H9 (cell line): ENCODE data around the gene PRSS8. TPM values are rescaled to one million over a fixed set of nuclear protein-coding genes. Genes with fewer than 3 reads are reported as not detected.

Experiments
- DNase-seq: peaks from one replicate; pipeline ENCODE4 v3.0.0-alpha.2; 2017
- H2AFZ ChIP-seq: one replicate; pipeline ENCODE4 v1.6.1; 2013; ENCODE audit warnings: mild to moderate bottlenecking, low read length, control low read depth, moderate library complexity
- H2AK5ac ChIP-seq: 2 replicates; pipeline ENCODE4 v1.6.1; 2013; ENCODE audit warnings: low read length, control low read depth, mixed read lengths; ENCODE audit not compliant: insufficient read length
- H2BK120ac ChIP-seq: one replicate; pipeline ENCODE4 v1.6.1; 2013; ENCODE audit warnings: low read depth, mild to moderate bottlenecking, low read length, control low read depth, inconsistent platforms; ENCODE audit not compliant: poor library complexity, severe bottlenecking
- H2BK12ac ChIP-seq: 2 replicates; pipeline ENCODE4 v1.6.1; 2013; ENCODE audit warnings: low read length, control low read depth, mixed read lengths, low read depth; ENCODE audit not compliant: insufficient read length
- H2BK15ac ChIP-seq: 2 replicates; pipeline ENCODE4 v1.6.1; 2013; ENCODE audit warnings: low read depth, low read length, control low read depth
- H2BK20ac ChIP-seq: one replicate; pipeline ENCODE4 v1.6.1; 2013; ENCODE audit warnings: low read depth, mild to moderate bottlenecking, low read length, control low read depth, inconsistent platforms; ENCODE audit not compliant: poor library complexity, severe bottlenecking
- H2BK5ac ChIP-seq: 2 replicates; pipeline ENCODE4 v1.6.1; 2013; ENCODE audit warnings: low read length, control low read depth, mixed read lengths; ENCODE audit not compliant: insufficient read length
- H3K14ac ChIP-seq: 2 replicates; pipeline ENCODE4 v1.6.1; 2013; ENCODE audit warnings: low read length, control low read depth; ENCODE audit not compliant: insufficient read depth
- H3K18ac ChIP-seq: 2 replicates; pipeline ENCODE4 v1.6.1; 2013; ENCODE audit warnings: low read depth, mild to moderate bottlenecking, mixed read lengths, low read length, control low read depth; ENCODE audit not compliant: insufficient read length
- H3K23ac ChIP-seq: 2 replicates; pipeline ENCODE4 v1.6.1; 2013; ENCODE audit warnings: low read length, control low read depth, mixed read lengths, low read depth; ENCODE audit not compliant: insufficient read length
- H3K23me2 ChIP-seq: 2 replicates; pipeline ENCODE4 v1.6.1; 2013; ENCODE audit warnings: low read depth, mild to moderate bottlenecking, mixed read lengths, low read length, control low read depth; ENCODE audit not compliant: insufficient read length, poor library complexity, severe bottlenecking
- H3K27ac ChIP-seq: 2 replicates; pipeline ENCODE4 v1.5.1; 2013; ENCODE audit warnings: low read length, control low read depth, mixed read lengths, low read depth; ENCODE audit not compliant: insufficient read length
- H3K27me3 ChIP-seq: 2 replicates; pipeline ENCODE4 v1.6.1; 2013; ENCODE audit warnings: low read length, control low read depth, inconsistent platforms; ENCODE audit not compliant: insufficient read depth
- H3K4ac ChIP-seq: 2 replicates; pipeline ENCODE4 v1.6.1; 2013; ENCODE audit warnings: low read depth, mild to moderate bottlenecking, control low read depth, inconsistent platforms, low read length, moderate library complexity
- H3K4me1 ChIP-seq: 2 replicates; pipeline ENCODE4 v1.6.1; 2013; ENCODE audit warnings: low read length, control low read depth, inconsistent platforms; ENCODE audit not compliant: insufficient read depth
- H3K4me2 ChIP-seq: 2 replicates; pipeline ENCODE4 v1.6.1; 2013; ENCODE audit warnings: low read length, control low read depth, mixed read lengths; ENCODE audit not compliant: insufficient read length, insufficient read depth
- H3K56ac ChIP-seq: 2 replicates; pipeline ENCODE4 v1.6.1; 2013; ENCODE audit warnings: low read depth, mild to moderate bottlenecking, mixed read lengths, low read length, control low read depth; ENCODE audit not compliant: insufficient read length
- H3K79me1 ChIP-seq: 2 replicates; pipeline ENCODE4 v1.6.1; 2013; ENCODE audit warnings: low read depth, mild to moderate bottlenecking, moderate library complexity, low read length, control low read depth, inconsistent platforms; ENCODE audit not compliant: insufficient read depth, poor library complexity, severe bottlenecking
- H3K79me2 ChIP-seq: 2 replicates; pipeline ENCODE4 v1.6.1; 2013; ENCODE audit warnings: low read length, control low read depth, inconsistent platforms; ENCODE audit not compliant: insufficient read depth
- H3K9ac ChIP-seq: 2 replicates; pipeline ENCODE4 v1.6.1; 2013; ENCODE audit warnings: low read length, control low read depth, mixed read lengths; ENCODE audit not compliant: insufficient read length; ENCODE audit errors: extremely low read depth
- H3K9me3 ChIP-seq: one replicate; pipeline ENCODE4 v1.6.1; 2013; ENCODE audit warnings: low read depth, low read length, inconsistent platforms; ENCODE audit not compliant: control insufficient read depth
- H3T11ph ChIP-seq: one replicate; pipeline ENCODE4 v1.6.1; 2013; ENCODE audit warnings: mild to moderate bottlenecking, low read length, control low read depth, inconsistent platforms
- H4K20me1 ChIP-seq: one replicate; pipeline ENCODE4 v1.6.1; 2013; ENCODE audit not compliant: control insufficient read depth, insufficient read length, insufficient read depth
- H4K5ac ChIP-seq: 2 replicates; pipeline ENCODE4 v1.6.1; 2013; ENCODE audit warnings: low read depth, mild to moderate bottlenecking, mixed read lengths, low read length, control low read depth; ENCODE audit not compliant: insufficient read length
- H4K8ac ChIP-seq: replicated peaks from 2 replicates; pipeline ENCODE4 v1.6.1; 2013; ENCODE audit warnings: low read length, control low read depth, mixed read lengths, low read depth; ENCODE audit not compliant: insufficient read length
- H4K91ac ChIP-seq: 2 replicates; pipeline ENCODE4 v1.6.1; 2013; ENCODE audit warnings: low read depth, mild to moderate bottlenecking, moderate library complexity, mixed read lengths, low read length, control low read depth; ENCODE audit not compliant: insufficient read length
- H3K27ac Mint-ChIP-seq, 3 experiments: 2 replicates in 2 of 3; 3 replicates in 1 of 3; pipeline ENCODE4 v1.8.0; 2020 to 2021; ENCODE audit warnings: mixed read lengths in 3 of 3, mild to moderate bottlenecking in 1 of 3, moderate library complexity in 1 of 3
- H3K27me3 Mint-ChIP-seq: 2 replicates; pipeline ENCODE4 v1.8.0; 2021; ENCODE audit warnings: low read depth, mild to moderate bottlenecking, moderate library complexity, mixed read lengths
- H3K36me3 Mint-ChIP-seq, 3 experiments: 2 replicates in 2 of 3; 3 replicates in 1 of 3; pipeline ENCODE4 v1.8.0; 2020 to 2021; ENCODE audit warnings: low read depth in 3 of 3, mixed read lengths in 3 of 3; ENCODE audit not compliant: insufficient read depth in 1 of 3
- H3K4me1 Mint-ChIP-seq, 2 experiments: 2 replicates each; pipeline ENCODE4 v1.8.0; 2020; ENCODE audit warnings: mixed read lengths in 2 of 2
- H3K4me3 Mint-ChIP-seq, 2 experiments: 2 replicates in 1 of 2; 3 replicates in 1 of 2; pipeline ENCODE4 v1.8.0; 2020 to 2021; ENCODE audit warnings: mild to moderate bottlenecking in 2 of 2, mixed read lengths in 2 of 2, moderate library complexity in 1 of 2
- H3K9me3 Mint-ChIP-seq, 2 experiments: 2 replicates in 1 of 2; 3 replicates in 1 of 2; pipeline ENCODE4 v1.8.0; 2020; ENCODE audit warnings: mild to moderate bottlenecking in 2 of 2, mixed read lengths in 2 of 2, moderate library complexity in 1 of 2
- CTCF ChIP-seq: fragments of 200-600 bp; sonication (generic); conservative IDR thresholded peaks from 3 replicates; pipeline ENCODE4 v1.8.0; 2021; ENCODE audit warnings: antibody characterized with exemption, mild to moderate bottlenecking
- WGBS: extraction: QIAGEN DNeasy Blood & Tissue Kit; methylation state at CpG from one replicate; pipeline ENCODE4 v1.1.7; 2013; ENCODE audit warnings: missing lambda C conversion rate, low lambda C conversion rate, mixed read lengths; ENCODE audit not compliant: insufficient read length; ENCODE audit errors: extremely low coverage; 5-methylcytosine and 5-hydroxymethylcytosine counted together
- total RNA-seq: library from RNA; stranded (reverse); gene quantifications from 2 replicates; pipeline ENCODE4 v1.2.1, GENCODE V29; 2021

Gene PRSS8
- total RNA-seq, 1 experiment from 2014 or later = 64.0 TPM

- Histone ChIP-seq H4K20me1 (no peaks in the 10 kb centered on the region), H4K8ac (no peak overlapping the region), H4K5ac (no peak overlapping the region), H2BK20ac (no peak overlapping the region), H3K18ac (no peak overlapping the region), H2AK5ac (no peak overlapping the region), H2BK5ac (no peak overlapping the region), H3K27me3 (no peaks in the 10 kb centered on the region), H3K14ac (no peak overlapping the region), H4K91ac (no peak overlapping the region), H3K23me2 (peaks cover 5% of the 10 kb centered on the region), H3K9me3 (no peaks in the 10 kb centered on the region), H3K56ac (no peak overlapping the region), H3K9ac (no peak overlapping the region), H3K4ac (no peak overlapping the region), H2BK120ac (no peak overlapping the region), H2BK15ac (no peak overlapping the region), H2BK12ac (no peak overlapping the region), H3K23ac (no peak overlapping the region), H2AFZ (no peak overlapping the region), H3T11ph (no peak overlapping the region), H3K79me1 (peaks cover 5% of the 10 kb centered on the region), H3K27ac (no peak overlapping the region), H3K4me2 (no peak overlapping the region), H3K79me2 (peaks cover 4% of the 10 kb centered on the region; the same call in 1 of the 2 replicates), H3K4me1 (peaks cover 18% of the 10 kb centered on the region; the same call in 1 of the 2 replicates)
- peaks cover 45 to 53% of the 10 kb centered on the region in 2 experiments for H3K4me1 Mint-ChIP-seq
- peaks cover 27 to 44% (median 40%) of the 10 kb centered on the region in 3 experiments for H3K36me3 Mint-ChIP-seq
- H3K4me3 Mint-ChIP-seq = no peak overlapping the region
- no peak for DNase-seq
- TF ChIP-seq CTCF = no peak
- H3K27me3 Mint-ChIP-seq = no peaks in the 10 kb centered on the region
- H3K27ac Mint-ChIP-seq = peak overlapping the region in 2 of 3 experiments; percentile 74 to 88; a peak in 3 of 7 replicates
- WGBS = no CpG with 5 or more reads among the region's 20 CpGs
- no peaks in the 10 kb centered on the region; a peak in 1 of 5 replicates for H3K9me3 Mint-ChIP-seq
Observed at GRCh38 chr16:31132303-31132979, 3.1 kb downstream of the PRSS8 start.
